ENCODE data around the gene ATOX1.

The ATOX1 gene

GRCh38 chr5:151696470-151697061, 61.9 kb downstream of the ATOX1 start:
- Histone ChIP-seq H3K4me3 (ENCODE audit: low read length) (no peak overlapping the region), H3K9me3 (ENCODE audit: insufficient read depth, low read length) (no peaks in the 10 kb centered on the region), H3K4me2 (ENCODE audit: low read length) (no peak overlapping the region), H3K27me3 (ENCODE audit: low read depth, low read length) (no peaks in the 10 kb centered on the region), H2AFZ (ENCODE audit: low read depth, low read length) (no peak overlapping the region), H3K36me3 (replicated peaks; ENCODE audit: low read depth, low read length) (no peaks in the 10 kb centered on the region), H4K20me1 (ENCODE audit: insufficient read depth, low read length) (no peaks in the 10 kb centered on the region), H3K9ac (ENCODE audit: low read length) (no peak overlapping the region), H3K79me2 (ENCODE audit: low read length) (no peaks in the 10 kb centered on the region), H3K4me1 (ENCODE audit: low read length) (peaks cover 14% of the 10 kb centered on the region), H3K27ac (ENCODE audit: low read length) (no peak overlapping the region)
- TF ChIP-seq EZH2phosphoT487 (IDR thresholded peaks at IDR 0.05; ENCODE audit: low read depth) (no peak), CTCF (IDR thresholded peaks at IDR 0.05; ENCODE audit: low read depth, low read length) (no peak)

- H3K4me2 ChIP-seq (ENCODE audit: low read length) = no peak overlapping the region
- no peaks in the 10 kb centered on the region for H3K36me3 ChIP-seq (replicated peaks; ENCODE audit: low read depth, low read length)
- H2AFZ ChIP-seq (ENCODE audit: low read depth, low read length) = no peak overlapping the region
- no peak overlapping the region for H3K9ac ChIP-seq (ENCODE audit: low read length)
- H3K4me3 ChIP-seq (ENCODE audit: low read length) = no peak overlapping the region
- H4K20me1 ChIP-seq (ENCODE audit: insufficient read depth, low read length) = no peaks in the 10 kb centered on the region
- H3K79me2 ChIP-seq (ENCODE audit: low read length) = no peaks in the 10 kb centered on the region
- TF ChIP-seq CTCF (IDR thresholded peaks at IDR 0.05; ENCODE audit: low read depth, low read length) (no peak), EZH2phosphoT487 (IDR thresholded peaks at IDR 0.05; ENCODE audit: low read depth) (no peak)
- H3K27ac ChIP-seq (ENCODE audit: low read length) = no peak overlapping the region
- no peaks in the 10 kb centered on the region for H3K9me3 ChIP-seq (ENCODE audit: insufficient read depth, low read length)
- no peaks in the 10 kb centered on the region for H3K27me3 ChIP-seq (ENCODE audit: low read depth, low read length)
- H3K4me1 ChIP-seq (ENCODE audit: low read length) = peaks cover 4% of the 10 kb centered on the region
Measured at GRCh38 chr5:151695464-151695863, 63.0 kb downstream of the ATOX1 start.

GRCh38 chr5:151694035-151694485, 64.4 kb downstream of the ATOX1 start:
- Histone ChIP-seq H3K36me3 (replicated peaks; ENCODE audit: low read depth, low read length) (no peaks in the 10 kb centered on the region), H3K9me3 (ENCODE audit: insufficient read depth, low read length) (no peaks in the 10 kb centered on the region), H3K27me3 (ENCODE audit: low read depth, low read length) (no peaks in the 10 kb centered on the region), H4K20me1 (ENCODE audit: insufficient read depth, low read length) (no peaks in the 10 kb centered on the region), H3K79me2 (ENCODE audit: low read length) (no peaks in the 10 kb centered on the region), H3K4me3 (ENCODE audit: low read length) (no peak overlapping the region), H3K27ac (ENCODE audit: low read length) (no peak overlapping the region), H2AFZ (ENCODE audit: low read depth, low read length) (no peak overlapping the region), H3K9ac (ENCODE audit: low read length) (no peak overlapping the region), H3K4me1 (ENCODE audit: low read length) (no peaks in the 10 kb centered on the region), H3K4me2 (ENCODE audit: low read length) (no peak overlapping the region)
- TF ChIP-seq EZH2phosphoT487 (IDR thresholded peaks at IDR 0.05; ENCODE audit: low read depth) = no peak
- no peak for TF ChIP-seq CTCF (IDR thresholded peaks at IDR 0.05; ENCODE audit: low read depth, low read length)

All from OCI-LY3 (cell line).